ENCODE measurements around the gene OR2J3.

OR2J3 gene

DNA sequence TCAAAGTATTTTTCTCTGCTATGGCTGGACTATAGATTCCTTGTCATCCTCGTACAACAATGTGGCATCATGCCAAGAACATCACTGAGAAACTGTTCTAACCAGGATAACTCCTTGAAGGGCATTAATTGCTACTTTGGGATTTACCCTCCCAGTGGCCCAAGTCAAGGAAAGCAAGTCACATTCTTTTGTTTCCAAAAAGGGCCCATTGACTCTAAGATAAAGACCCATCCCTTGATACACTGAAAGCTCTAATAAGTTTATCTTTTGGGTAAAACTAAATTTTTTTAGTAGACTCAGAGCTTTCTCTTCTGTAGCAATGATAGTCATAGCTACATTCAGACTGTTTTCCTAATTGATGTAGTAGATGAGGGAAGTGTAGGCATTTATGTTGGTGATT lies at the start of gene OR2J3:
OR2J3 (plus strand) TSS at position 301 of the 400 bp plus-strand sequence. CDS start 3,833 bp downstream, outside the sequence.
- TF ChIP-seq, protein P1, sequence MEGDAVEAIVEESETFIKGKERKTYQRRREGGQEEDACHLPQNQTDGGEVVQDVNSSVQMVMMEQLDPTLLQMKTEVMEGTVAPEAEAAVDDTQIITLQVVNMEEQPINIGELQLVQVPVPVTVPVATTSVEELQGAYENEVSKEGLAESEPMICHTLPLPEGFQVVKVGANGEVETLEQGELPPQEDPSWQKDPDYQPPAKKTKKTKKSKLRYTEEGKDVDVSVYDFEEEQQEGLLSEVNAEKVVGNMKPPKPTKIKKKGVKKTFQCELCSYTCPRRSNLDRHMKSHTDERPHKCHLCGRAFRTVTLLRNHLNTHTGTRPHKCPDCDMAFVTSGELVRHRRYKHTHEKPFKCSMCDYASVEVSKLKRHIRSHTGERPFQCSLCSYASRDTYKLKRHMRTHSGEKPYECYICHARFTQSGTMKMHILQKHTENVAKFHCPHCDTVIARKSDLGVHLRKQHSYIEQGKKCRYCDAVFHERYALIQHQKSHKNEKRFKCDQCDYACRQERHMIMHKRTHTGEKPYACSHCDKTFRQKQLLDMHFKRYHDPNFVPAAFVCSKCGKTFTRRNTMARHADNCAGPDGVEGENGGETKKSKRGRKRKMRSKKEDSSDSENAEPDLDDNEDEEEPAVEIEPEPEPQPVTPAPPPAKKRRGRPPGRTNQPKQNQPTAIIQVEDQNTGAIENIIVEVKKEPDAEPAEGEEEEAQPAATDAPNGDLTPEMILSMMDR (IDR thresholded peaks at IDR 0.05; ENCODE audit: insufficient read depth, low read depth, low read length, missing control alignments) = no peak
- H3K4me3 ChIP-seq (ENCODE audit: low read depth, low read length) = no peak within 1 kb of the TSS
- DNase-seq (ENCODE audit: low read depth) = no peak

DNA sequence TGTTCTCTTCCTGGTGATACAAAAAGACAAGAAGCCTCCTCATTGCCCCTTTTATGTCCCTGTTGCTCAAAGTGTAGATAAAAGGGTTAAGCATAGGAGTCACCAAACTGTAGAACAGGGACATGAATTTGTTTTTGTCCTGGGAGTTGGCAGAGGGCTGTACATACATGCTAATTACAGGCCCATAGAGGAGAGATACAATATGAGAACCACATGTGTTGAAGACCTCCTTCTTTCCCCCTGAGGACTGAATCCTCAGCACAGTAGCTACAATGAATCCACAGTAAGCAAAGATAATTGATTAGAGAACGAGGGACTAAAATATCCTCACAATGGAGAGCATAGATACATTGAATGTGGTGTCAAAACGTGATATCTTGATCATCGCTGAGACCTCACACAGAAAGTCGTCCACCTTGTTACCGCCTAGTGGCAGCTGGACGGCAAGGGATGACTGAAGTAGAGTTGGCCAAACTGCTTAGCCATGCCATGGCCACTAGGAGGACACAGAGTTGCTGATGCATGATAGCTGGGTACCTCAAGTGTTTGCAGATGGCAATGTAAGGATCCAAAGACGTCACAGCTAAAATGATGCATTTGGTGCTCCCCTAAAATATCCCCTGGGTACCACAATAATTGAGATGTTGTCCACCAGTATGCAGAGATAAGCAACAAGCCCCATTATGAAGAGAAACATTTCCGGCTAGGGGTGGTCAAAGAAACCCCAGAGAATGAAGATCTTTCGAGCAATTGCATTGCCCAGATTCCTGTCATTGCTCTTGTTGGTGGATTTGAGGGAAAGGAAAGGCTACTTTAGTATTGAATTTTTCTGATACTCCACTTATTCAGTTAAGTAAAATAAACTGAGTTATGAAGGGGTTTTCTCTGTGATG lies 35.8 kb upstream of the OR2J3 start:
- TF ChIP-seq, protein P1 (IDR thresholded peaks at IDR 0.05; ENCODE audit: insufficient read depth, low read depth, low read length, missing control alignments) = peak; percentile 65
- peak; percentile 48 for DNase-seq (ENCODE audit: low read depth)
- H3K4me3 ChIP-seq (ENCODE audit: low read depth, low read length) = no peak overlapping the region

DNA sequence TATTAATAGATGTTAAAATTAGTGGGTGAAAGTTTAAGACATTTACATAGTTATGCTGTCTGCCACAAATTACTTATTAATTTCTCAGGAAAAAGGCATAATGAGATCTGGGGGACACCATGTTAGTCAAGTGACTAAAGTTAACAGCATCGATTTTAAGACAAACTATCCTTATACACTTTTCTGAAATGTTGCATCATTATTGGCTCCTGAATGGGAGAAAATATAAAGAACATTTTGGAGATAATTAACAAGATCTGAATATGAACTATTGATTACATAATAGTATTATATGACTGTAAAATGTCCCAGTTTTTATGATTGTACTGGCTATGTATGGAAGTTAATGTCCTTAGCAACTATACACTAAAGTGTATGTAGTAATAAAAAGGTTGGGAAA lies 28.7 kb upstream of the OR2J3 start:
- DNase-seq (ENCODE audit: low read depth) = no peak
- H3K4me3 ChIP-seq (ENCODE audit: low read depth, low read length) = no peak overlapping the region
- TF ChIP-seq, protein P1 (IDR thresholded peaks at IDR 0.05; ENCODE audit: insufficient read depth, low read depth, low read length, missing control alignments) = no peak

DNA sequence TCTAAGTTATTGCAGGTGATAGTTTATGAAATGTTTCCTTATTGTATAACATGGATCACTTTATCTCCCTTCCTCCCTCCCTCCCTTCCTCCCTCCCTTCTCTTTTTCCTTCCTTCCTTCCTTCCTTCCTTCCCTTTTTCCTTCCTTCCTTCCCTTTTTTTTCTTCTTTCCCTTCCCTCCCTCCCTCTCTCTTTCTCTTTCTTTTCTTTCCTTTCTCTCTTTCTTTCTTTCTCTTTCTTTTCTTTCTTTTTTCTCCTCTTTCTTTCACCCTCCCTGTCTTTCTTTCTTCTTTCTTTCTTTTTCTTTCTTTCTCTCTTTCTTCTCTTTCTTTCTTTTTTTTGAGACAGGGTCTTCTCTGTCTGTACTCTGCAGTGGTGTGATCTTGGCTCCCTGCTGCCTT lies 26.5 kb upstream of the OR2J3 start:
- no peak overlapping the region for H3K4me3 ChIP-seq (ENCODE audit: low read depth, low read length)
- DNase-seq (ENCODE audit: low read depth) = no peak
- TF ChIP-seq, protein P1 (IDR thresholded peaks at IDR 0.05; ENCODE audit: insufficient read depth, low read depth, low read length, missing control alignments) = no peak

DNA sequence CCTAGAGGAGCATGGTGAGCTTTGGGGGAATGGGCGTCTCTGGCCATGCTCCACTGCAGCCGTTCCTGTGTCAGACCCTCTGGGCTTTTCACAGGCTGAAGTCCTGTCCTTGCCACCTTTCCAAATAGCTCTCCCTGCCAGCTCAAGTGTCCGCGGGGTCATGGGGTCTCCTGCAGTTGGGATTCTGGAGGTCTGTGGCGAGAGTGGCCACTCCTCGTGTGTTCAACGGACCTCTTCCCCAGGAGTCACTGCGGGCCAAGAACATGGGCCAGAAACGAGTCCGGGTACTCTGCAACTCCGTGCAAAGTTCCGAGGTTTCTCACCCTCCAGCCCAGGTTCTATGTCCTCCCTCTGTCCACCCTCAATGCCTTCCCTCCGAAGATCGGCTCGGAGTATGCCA lies 25.4 kb upstream of the OR2J3 start:
- no peak overlapping the region for H3K4me3 ChIP-seq (ENCODE audit: low read depth, low read length)
- no peak for DNase-seq (ENCODE audit: low read depth)
- TF ChIP-seq, protein P1 (IDR thresholded peaks at IDR 0.05; ENCODE audit: insufficient read depth, low read depth, low read length, missing control alignments) = no peak

DNA sequence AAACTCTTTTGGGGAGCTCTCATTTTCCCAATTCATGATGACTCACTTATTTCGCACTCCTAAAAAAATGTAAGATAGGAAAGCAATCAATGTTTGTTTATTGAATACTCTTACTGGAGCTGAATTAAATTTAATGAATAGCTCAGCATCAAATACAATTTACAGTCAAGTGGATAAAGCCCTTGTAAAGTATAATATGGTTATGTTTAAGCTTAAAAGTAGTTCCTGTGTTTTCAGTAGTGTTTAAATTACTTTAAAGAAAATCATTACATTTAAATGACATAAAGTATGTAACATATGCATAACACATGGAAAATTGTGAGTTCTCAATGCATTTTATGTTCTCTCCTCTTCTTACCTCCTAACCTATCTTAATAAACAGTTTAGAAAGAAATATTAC lies 20.6 kb upstream of the OR2J3 start, which contains the start of gene OR2B3:
OR2B3 (minus strand) TSS at position 101 of the 400 bp plus-strand sequence; CDS start at position 36, 65 bp downstream.
- H3K4me3 ChIP-seq (ENCODE audit: low read depth, low read length) = no peak within 1 kb of the TSS
- TF ChIP-seq, protein P1 (IDR thresholded peaks at IDR 0.05; ENCODE audit: insufficient read depth, low read depth, low read length, missing control alignments) = no peak
- no peak for DNase-seq (ENCODE audit: low read depth)
